Measurements from ENCODE around the gene SCRN3. TPM values are rescaled to one million over a fixed set of nuclear protein-coding genes. Genes with fewer than 3 reads are reported as not detected.

Gene SCRN3
- total RNA-seq, 3 donors from 2014 or later, result 21.9 to 24.9 (median 22.7) TPM

- Histone ChIP-seq H3K4me1 (ENCODE audit: low read depth) (no peaks in the 10 kb centered on the region), H3K36me3 (ENCODE audit: low read depth) (no peaks in the 10 kb centered on the region), H3K9me3 (no peaks in the 10 kb centered on the region), H3K4me3 (no peak overlapping the region)
- intact Hi-C loops (cut with DNase I, micrococcal nuclease), result no loop called here
- ATAC-seq (no peak), DNase-seq (no peak)
- no peak for TF ChIP-seq CTCF (IDR thresholded peaks at IDR 0.05)
These were observed 43.8 kb downstream of the SCRN3 start for GRCh38 chr2:174439323-174439722.

- ATAC-seq (no peak), DNase-seq (no peak)
- no peak for TF ChIP-seq CTCF (IDR thresholded peaks at IDR 0.05)
- Histone ChIP-seq H3K4me1 (ENCODE audit: low read depth) (no peaks in the 10 kb centered on the region), H3K4me3 (no peak overlapping the region), H3K9me3 (no peaks in the 10 kb centered on the region), H3K36me3 (ENCODE audit: low read depth) (no peaks in the 10 kb centered on the region)
- intact Hi-C loops (cut with DNase I, micrococcal nuclease), result no loop called here
These were observed 44.4 kb downstream of the SCRN3 start for GRCh38 chr2:174439950-174440349.

- TF ChIP-seq CTCF (IDR thresholded peaks at IDR 0.05), result no peak
- Histone ChIP-seq H3K4me1 (ENCODE audit: low read depth) (no peaks in the 10 kb centered on the region), H3K9me3 (no peaks in the 10 kb centered on the region), H3K36me3 (ENCODE audit: low read depth) (no peaks in the 10 kb centered on the region), H3K4me3 (no peak overlapping the region)
- no peak for ATAC-seq
- DNase-seq, result no peak
- intact Hi-C loops (cut with DNase I, micrococcal nuclease), result no loop called here
These were observed 47.3 kb downstream of the SCRN3 start for GRCh38 chr2:174442546-174443510.

GRCh38 chr2:174444761-174445160 lies 49.2 kb downstream of the SCRN3 start:
- Histone ChIP-seq H3K9me3 (no peaks in the 10 kb centered on the region), H3K36me3 (ENCODE audit: low read depth) (no peaks in the 10 kb centered on the region), H3K4me1 (ENCODE audit: low read depth) (no peaks in the 10 kb centered on the region), H3K4me3 (no peak overlapping the region)
- ATAC-seq (no peak), DNase-seq (no peak)
- no peak for TF ChIP-seq CTCF (IDR thresholded peaks at IDR 0.05)
- intact Hi-C loops (cut with DNase I, micrococcal nuclease), result no loop called here

GRCh38 chr2:174445248-174445647 lies 49.7 kb downstream of the SCRN3 start:
- Histone ChIP-seq H3K4me1 (ENCODE audit: low read depth) (no peaks in the 10 kb centered on the region), H3K9me3 (no peaks in the 10 kb centered on the region), H3K36me3 (ENCODE audit: low read depth) (no peaks in the 10 kb centered on the region), H3K4me3 (no peak overlapping the region)
- intact Hi-C loops (cut with DNase I, micrococcal nuclease), result no loop called here
- no peak for ATAC-seq
- TF ChIP-seq CTCF (IDR thresholded peaks at IDR 0.05), result no peak
- DNase-seq, result no peak
